ENCODE data around the gene KRT26. TPM values are rescaled to one million over a fixed set of nuclear protein-coding genes. Genes with fewer than 3 reads are reported as not detected.
A peak's percentile ranks its signal among the peaks of the same experiment; 100 is the strongest.

KRT26 gene
- polyA plus RNA-seq, 2 of the 4 experiments (the other 2 are of a cell fraction): not detected

DNA sequence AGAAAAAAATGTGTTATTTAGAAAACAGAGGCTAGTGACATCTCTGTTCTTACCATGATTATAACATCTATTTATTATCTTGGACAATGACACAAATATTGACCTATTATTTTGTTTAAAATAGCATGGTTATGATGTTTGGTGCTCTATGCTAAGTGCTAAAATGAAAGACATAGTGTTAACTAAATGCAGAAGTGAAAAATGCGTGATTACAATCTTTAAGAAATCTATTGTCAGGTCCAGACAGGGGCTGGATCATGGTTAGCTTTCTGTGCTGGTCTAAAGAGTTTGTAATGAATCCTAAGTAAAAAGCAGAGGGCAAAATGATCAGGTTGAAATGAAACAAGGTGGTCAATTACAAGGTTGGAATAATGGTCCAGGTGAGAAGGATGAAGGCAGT is 28.4 kb upstream of the KRT26 start:
- Histone ChIP-seq H3K27ac (no peak overlapping the region), H3K4me1 (peaks cover 7% of the 10 kb centered on the region), H3K9me3 (no peaks in the 10 kb centered on the region; the same call in 2 of the 3 replicates), H3K4me3 (no peak overlapping the region), H3K4me2 (no peak overlapping the region)
- ChIA-PET POLR2A (no interaction called here), CTCF (interaction anchor here (0.6 to 8.3 kb wide), 5 partner anchors 10 to 863 kb away, joined by 3 to 86 read pairs (median 9); no protein-coding TSS in a partner anchor)
- TF ChIP-seq, protein P1, sequence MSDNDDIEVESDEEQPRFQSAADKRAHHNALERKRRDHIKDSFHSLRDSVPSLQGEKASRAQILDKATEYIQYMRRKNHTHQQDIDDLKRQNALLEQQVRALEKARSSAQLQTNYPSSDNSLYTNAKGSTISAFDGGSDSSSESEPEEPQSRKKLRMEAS (IDR thresholded peaks at IDR 0.05): no peak
- TF ChIP-seq SREBF2 (IDR thresholded peaks at IDR 0.05) (no peak), ZFP36 (IDR thresholded peaks at IDR 0.05; ENCODE audit: borderline replicate concordance, partially characterized antibody) (no peak), CEBPB (IDR thresholded peaks at IDR 0.05) (no peak), JUN (IDR thresholded peaks at IDR 0.05) (no peak), FOSB (CRISPR knock-in tag; IDR thresholded peaks at IDR 0.05) (no peak), FOSL2 (IDR thresholded peaks at IDR 0.05) (no peak), FOSL2 (CRISPR knock-in tag; IDR thresholded peaks at IDR 0.05) (no peak)
- TF ChIP-seq, protein P2, sequence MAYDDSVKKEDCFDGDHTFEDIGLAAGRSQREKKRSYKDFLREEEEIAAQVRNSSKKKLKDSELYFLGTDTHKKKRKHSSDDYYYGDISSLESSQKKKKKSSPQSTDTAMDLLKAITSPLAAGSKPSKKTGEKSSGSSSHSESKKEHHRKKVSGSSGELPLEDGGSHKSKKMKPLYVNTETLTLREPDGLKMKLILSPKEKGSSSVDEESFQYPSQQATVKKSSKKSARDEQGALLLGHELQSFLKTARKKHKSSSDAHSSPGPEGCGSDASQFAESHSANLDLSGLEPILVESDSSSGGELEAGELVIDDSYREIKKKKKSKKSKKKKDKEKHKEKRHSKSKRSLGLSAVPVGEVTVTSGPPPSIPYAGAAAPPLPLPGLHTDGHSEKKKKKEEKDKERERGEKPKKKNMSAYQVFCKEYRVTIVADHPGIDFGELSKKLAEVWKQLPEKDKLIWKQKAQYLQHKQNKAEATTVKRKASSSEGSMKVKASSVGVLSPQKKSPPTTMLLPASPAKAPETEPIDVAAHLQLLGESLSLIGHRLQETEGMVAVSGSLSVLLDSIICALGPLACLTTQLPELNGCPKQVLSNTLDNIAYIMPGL (CRISPR knock-in tag; IDR thresholded peaks at IDR 0.05; ENCODE audit: borderline replicate concordance): no peak
- ATAC-seq (no peak), FAIRE-seq (peak; percentile 32), DNase-seq (ENCODE audit: low read depth in 1 of 2, low spot score in 1 of 2) (no peak)
- WGBS (ENCODE audit: missing lambda C conversion rate): 81% methylated on average over 1 of the region's 1 CpG

DNA sequence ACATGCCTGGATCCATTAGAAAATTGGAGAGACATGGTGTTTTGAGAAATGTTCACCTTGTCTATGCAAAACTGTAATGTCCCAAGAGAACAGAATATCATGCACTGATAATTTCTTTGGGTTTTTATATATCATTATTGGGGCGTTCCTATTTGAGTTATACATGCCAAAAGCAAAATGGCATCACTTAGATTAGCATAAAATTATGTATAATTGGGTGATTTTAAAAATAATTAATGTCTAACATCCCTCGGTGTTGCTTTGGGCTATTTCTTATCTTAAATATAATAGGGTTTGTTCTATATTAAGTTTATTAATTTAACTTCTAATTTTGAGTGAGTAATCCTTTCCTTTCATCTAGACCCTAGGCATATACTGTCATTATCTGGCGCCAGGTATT is 27.9 kb upstream of the KRT26 start, which contains the start of gene KRT28:
TSS of gene KRT28 (minus strand) at position 101 of the 400 bp plus-strand sequence. CDS start at position 35, 66 bp downstream.
- Histone ChIP-seq H3K27ac (no peak within 1 kb of the TSS), H3K4me3 (no peak within 1 kb of the TSS), H3K9me3 (no peaks in the 10 kb centered on the region), H3K4me2 (no peak within 1 kb of the TSS), H3K4me1 (peaks cover 7% of the 10 kb centered on the region)
- ATAC-seq: no peak
- DNase-seq (ENCODE audit: low read depth in 1 of 2, low spot score in 1 of 2): no peak
- TF ChIP-seq SREBF2 (IDR thresholded peaks at IDR 0.05) (no peak), ZFP36 (IDR thresholded peaks at IDR 0.05; ENCODE audit: borderline replicate concordance, partially characterized antibody) (no peak), GATA3 (IDR thresholded peaks at IDR 0.05; ENCODE audit: borderline replicate concordance) (no peak)
- CTCF ChIA-PET: interaction anchor here (0.6 to 8.3 kb wide), 4 partner anchors 180 to 863 kb away, joined by 3 to 86 read pairs (median 4); no protein-coding TSS in a partner anchor
- 55% methylated on average over 3 of the region's 3 CpGs for WGBS (ENCODE audit: missing lambda C conversion rate)
- no peak for FAIRE-seq
- POLR2A ChIA-PET: no interaction called here

DNA sequence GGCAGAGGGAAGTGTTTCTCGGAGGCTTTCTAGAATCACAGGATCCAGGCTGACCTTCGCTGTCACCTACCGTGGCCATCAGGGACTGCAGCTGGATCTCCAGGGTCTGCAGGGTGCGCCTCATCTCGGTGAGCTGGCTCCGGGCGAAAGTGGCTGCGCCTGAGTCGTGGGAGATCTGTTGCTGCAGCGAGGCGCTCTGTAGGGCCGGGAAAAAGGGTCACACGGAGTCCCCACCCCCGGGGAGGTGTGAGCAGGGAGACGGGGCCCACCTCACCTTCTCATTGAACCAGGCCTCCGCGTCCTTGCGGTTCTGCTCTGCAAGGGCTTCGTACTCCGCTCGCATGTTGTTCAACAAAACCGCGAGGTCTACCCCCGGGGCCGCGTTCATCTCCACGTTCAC is 24.8 kb upstream of the KRT26 start:
- Histone ChIP-seq H3K4me1 (no peaks in the 10 kb centered on the region), H3K4me3 (no peak overlapping the region), H3K27ac (no peak overlapping the region), H3K9me3 (no peaks in the 10 kb centered on the region), H3K4me2 (no peak overlapping the region)
- FAIRE-seq: no peak
- DNase-seq (ENCODE audit: low read depth in 1 of 2, low spot score in 1 of 2): no peak
- ChIA-PET POLR2A (no interaction called here), CTCF (interaction anchor here (0.6 to 11.5 kb wide), 8 partner anchors 14 to 983 kb away, joined by 3 to 304 read pairs (median 8); no protein-coding TSS in a partner anchor)
- 84% methylated on average over 27 of the region's 27 CpGs for WGBS (ENCODE audit: missing lambda C conversion rate)
- TF ChIP-seq, protein P3, sequence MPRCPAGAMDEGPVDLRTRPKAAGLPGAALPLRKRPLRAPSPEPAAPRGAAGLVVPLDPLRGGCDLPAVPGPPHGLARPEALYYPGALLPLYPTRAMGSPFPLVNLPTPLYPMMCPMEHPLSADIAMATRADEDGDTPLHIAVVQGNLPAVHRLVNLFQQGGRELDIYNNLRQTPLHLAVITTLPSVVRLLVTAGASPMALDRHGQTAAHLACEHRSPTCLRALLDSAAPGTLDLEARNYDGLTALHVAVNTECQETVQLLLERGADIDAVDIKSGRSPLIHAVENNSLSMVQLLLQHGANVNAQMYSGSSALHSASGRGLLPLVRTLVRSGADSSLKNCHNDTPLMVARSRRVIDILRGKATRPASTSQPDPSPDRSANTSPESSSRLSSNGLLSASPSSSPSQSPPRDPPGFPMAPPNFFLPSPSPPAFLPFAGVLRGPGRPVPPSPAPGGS (IDR thresholded peaks at IDR 0.05): no peak
- no peak for TF ChIP-seq NFE2L2 (conservative IDR thresholded peaks at IDR 0.05; ENCODE audit: low read length)
- no peak for TF ChIP-seq HEYL (CRISPR knock-in tag; IDR thresholded peaks at IDR 0.05)
- TF ChIP-seq, protein P4, sequence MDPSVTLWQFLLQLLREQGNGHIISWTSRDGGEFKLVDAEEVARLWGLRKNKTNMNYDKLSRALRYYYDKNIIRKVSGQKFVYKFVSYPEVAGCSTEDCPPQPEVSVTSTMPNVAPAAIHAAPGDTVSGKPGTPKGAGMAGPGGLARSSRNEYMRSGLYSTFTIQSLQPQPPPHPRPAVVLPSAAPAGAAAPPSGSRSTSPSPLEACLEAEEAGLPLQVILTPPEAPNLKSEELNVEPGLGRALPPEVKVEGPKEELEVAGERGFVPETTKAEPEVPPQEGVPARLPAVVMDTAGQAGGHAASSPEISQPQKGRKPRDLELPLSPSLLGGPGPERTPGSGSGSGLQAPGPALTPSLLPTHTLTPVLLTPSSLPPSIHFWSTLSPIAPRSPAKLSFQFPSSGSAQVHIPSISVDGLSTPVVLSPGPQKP (IDR thresholded peaks at IDR 0.05; ENCODE audit: low read depth, low read length): no peak
- no peak for TF ChIP-seq CEBPB (IDR thresholded peaks at IDR 0.05)
- no peak for TF ChIP-seq TP53 (CRISPR knock-in tag; IDR thresholded peaks at IDR 0.05)
- TF ChIP-seq, protein P1 (IDR thresholded peaks at IDR 0.05): no peak
- no peak for ATAC-seq

All from A549 (cell line).